ENCODE measurements around the gene MAP2K7.
"Not testable (repeated sequence)": the region's sequence is repeated elsewhere in the genome, so short reads cannot be mapped to it uniquely, and the experiment has no call there.

Gene MAP2K7

DNA sequence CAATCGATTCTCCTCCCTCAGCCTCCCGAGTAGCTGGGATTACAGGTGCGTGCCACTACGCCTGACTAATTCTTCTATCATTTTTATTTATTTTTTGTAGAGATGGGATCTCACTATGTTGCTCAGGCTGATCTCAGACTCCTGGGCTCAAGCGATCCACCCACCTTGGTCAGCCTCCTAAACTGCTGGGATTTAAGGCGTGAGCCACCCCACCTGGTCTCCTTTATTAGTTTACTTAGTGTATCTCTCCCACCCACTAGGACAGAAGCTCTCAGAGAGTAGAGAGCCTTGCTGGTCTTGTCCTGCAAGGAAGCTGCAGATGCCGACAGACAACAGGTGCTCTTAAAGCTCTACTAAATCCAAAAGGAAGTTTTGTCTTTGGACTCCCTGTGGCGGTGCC, 17.9 kb upstream of the MAP2K7 start:
- no peak for DNase-seq

GRCh38 chr19:7887408-7888144, 16.1 kb upstream of the MAP2K7 start:
- no peak for DNase-seq

- DNase-seq: peak; percentile 29
Observed at GRCh38 chr19:7888145-7888825, 15.4 kb upstream of the MAP2K7 start, which contains the start of gene LRRC8E. Gene LRRC8E (plus strand): TSS chr19:7888510. CDS start chr19:7895604, 7,094 bp downstream.

- DNase-seq: no peak
Observed at GRCh38 chr19:7888826-7889217, 14.9 kb upstream of the MAP2K7 start.

DNA sequence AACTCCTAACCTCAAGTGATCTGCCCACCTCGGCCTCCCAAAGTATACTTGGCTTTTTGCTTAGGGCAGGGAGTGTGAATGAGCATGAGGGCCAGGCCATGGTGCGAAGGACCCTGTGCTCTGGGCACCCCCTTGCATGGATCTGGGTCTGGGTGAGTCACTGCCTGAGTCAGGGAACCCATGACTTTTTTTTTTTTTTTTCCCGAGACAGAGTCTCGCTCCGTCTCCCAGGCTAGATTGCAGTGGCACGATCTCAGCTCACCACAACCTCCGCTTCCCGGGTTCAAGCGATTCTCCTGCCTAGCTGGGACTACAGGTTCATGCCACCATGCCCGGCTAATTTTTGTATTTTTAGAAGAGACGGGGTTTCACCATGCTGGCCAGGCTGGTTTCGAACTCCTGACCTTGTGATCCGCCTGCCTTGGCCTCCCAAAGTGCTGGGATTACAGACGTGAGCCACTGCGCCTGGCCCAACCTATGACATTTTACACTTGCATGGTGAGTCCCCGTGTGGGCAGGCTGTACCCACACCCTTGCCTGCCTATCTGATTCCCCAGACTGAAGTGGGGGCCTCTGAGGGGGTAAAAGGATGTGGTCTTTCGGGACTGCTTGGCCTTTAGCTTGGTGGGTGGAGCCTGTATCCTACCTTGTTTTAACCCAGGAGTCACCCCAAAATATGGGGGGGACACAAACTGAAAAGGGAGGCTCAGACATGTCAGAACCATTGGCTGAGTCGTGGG, 10.1 kb upstream of the MAP2K7 start:
- DNase-seq: not testable (repeated sequence)

GRCh38 chr19:7894612-7895309, 8.9 kb upstream of the MAP2K7 start:
- DNase-seq: no peak

DNA sequence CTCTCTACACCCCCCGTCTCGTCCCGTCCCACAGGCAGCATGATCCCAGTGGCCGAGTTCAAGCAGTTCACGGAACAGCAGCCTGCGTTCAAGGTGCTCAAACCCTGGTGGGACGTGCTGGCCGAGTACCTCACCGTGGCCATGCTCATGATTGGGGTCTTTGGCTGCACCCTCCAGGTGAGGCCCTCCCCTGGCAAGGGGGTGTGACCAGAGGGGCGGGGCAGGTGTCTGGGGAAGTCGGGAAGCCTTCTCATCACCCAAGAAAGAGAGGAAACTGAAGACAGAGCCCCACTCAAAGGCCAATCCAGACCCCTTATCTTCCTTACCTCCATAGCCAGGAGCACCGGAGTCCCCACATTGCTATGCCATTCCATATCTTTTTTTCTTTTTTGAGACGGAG, 8.1 kb upstream of the MAP2K7 start:
- no peak for DNase-seq

GRCh38 chr19:7897292-7897691, 6.4 kb upstream of the MAP2K7 start:
- no peak for DNase-seq

DNA sequence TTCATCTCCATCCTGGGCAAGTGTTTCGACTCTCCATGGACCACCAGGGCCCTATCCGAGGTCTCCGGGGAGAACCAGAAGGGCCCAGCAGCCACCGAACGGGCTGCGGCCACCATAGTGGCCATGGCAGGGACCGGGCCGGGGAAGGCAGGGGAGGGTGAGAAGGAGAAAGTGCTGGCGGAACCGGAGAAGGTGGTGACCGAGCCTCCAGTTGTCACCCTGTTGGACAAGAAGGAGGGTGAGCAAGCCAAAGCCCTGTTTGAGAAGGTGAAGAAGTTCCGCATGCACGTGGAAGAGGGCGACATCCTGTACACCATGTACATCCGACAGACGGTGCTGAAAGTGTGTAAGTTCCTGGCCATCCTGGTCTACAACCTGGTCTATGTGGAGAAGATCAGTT, 4.7 kb upstream of the MAP2K7 start:
- no peak for DNase-seq

DNA sequence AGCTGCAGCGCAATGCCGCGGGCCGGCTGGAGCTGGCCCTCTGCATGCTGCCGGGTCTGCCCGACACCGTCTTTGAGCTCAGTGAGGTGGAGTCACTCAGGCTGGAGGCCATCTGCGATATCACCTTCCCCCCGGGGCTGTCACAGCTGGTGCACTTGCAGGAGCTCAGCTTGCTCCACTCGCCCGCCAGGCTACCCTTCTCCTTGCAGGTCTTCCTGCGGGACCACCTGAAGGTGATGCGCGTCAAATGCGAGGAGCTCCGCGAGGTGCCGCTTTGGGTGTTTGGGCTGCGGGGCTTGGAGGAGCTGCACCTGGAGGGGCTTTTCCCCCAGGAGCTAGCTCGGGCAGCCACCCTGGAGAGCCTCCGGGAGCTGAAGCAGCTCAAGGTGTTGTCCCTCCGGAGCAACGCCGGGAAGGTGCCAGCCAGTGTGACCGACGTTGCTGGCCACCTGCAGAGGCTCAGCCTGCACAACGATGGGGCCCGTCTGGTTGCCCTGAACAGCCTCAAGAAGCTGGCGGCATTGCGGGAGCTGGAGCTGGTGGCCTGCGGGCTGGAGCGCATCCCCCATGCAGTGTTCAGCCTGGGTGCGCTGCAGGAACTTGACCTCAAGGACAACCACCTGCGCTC, 3.8 kb upstream of the MAP2K7 start:
- no peak for DNase-seq

DNA sequence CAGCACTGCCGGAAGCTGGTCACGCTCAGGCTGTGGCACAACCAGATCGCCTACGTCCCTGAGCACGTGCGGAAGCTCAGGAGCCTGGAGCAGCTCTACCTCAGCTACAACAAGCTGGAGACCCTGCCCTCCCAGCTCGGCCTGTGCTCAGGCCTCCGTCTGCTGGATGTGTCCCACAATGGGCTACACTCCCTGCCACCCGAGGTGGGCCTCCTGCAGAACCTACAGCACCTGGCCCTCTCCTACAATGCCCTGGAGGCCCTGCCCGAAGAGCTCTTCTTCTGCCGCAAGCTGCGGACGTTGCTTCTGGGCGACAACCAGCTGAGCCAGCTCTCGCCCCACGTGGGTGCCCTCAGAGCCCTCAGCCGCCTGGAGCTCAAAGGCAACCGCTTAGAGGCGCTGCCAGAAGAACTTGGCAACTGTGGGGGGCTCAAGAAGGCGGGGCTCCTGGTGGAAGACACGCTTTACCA, 3.2 kb upstream of the MAP2K7 start:
- no peak for DNase-seq

GRCh38 chr19:7900931-7901330, 2.7 kb upstream of the MAP2K7 start:
- DNase-seq: no peak

- no peak for DNase-seq
Observed at GRCh38 chr19:7901337-7901736, 2.3 kb upstream of the MAP2K7 start.

GRCh38 chr19:7902796-7903243, 857 bp upstream of the MAP2K7 start:
- DNase-seq: no peak

GRCh38 chr19:7904074-7905020, 670 bp downstream of the MAP2K7 start:
- peak; percentile 61 for DNase-seq

DNA sequence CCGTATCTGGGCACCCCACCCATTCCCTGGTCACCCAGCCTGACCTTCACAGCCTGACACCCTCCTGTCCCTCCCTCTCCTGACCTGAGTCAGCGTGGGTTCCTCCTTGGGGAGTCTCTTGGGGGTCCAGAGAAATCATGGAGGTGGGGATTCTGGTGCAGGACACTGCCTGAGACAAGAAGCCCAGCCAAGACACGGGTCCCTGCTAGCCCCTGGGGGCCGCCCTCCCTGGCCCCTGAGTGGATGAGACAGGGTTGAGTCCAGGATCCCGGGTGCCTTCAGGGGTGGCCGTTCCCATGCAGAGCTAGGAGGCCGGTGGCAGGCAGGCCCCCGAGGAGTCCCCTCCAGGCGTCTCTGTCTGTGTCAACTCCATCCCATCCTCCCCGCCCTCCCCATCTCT, 1.6 kb downstream of the MAP2K7 start:
- DNase-seq: no peak

- DNase-seq: no peak
Observed at GRCh38 chr19:7905859-7906258, 2.2 kb downstream of the MAP2K7 start.

DNA sequence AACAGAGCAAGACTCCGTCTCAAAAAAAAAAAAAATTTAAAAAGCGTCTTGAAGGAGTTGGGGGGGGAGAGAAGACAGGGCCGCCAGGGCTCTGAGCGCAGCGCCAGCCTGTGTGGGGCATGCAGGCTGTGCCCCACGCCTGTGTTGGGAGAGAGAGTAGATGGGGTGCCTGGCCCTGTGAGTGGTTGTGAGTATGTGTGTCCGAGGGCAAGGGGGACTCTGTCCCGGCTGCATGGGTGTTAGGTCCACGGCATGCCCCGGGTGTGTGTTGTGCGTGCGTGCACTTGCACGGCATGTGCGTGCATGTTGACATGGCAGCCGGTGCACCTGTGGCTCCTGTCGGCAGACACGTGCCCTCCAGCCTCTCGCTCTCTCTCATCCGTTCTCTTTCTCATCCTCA, 3.4 kb downstream of the MAP2K7 start:
- no peak for DNase-seq

GRCh38 chr19:7907544-7907943, 3.9 kb downstream of the MAP2K7 start:
- DNase-seq: no peak

- no peak for DNase-seq
Observed at GRCh38 chr19:7908078-7908699, 4.5 kb downstream of the MAP2K7 start.

All from activated CD4-positive, alpha-beta T cell treated with anti-CD3 and anti-CD28 coated beads, Interleukin-2, amount 50 U/mL, for 1 hour (primary cell).